Testis (tissue), 3 donors: Measurements from ENCODE around the gene EXOC3. TPM values are rescaled to one million over a fixed set of nuclear protein-coding genes. Genes with fewer than 3 reads are reported as not detected.

ENCODE experiments used
- DNase-seq: peaks from one replicate; pipeline ENCODE4 v3.0.0-alpha.2; 2019
- H3K27ac ChIP-seq, 2 donors: fragments of 200-600 bp; sonication (generic); one replicate each; pipeline ENCODE4 v1.5.1; 2019
- H3K27me3 ChIP-seq: fragments of 200-600 bp; sonication (generic); one replicate; pipeline ENCODE4 v1.5.1; 2019
- H3K36me3 ChIP-seq: fragments of 200-600 bp; sonication (generic); one replicate; pipeline ENCODE4 v1.5.1; 2017; ENCODE audit warnings: low read depth; ENCODE audit errors: missing control alignments
- H3K4me1 ChIP-seq: fragments of 200-600 bp; sonication (generic); one replicate; pipeline ENCODE4 v1.5.1; 2019
- H3K4me3 ChIP-seq, 2 donors: fragments of 200-600 bp; sonication (generic); one replicate each; pipeline ENCODE4 v1.5.1; 2017 to 2019
- H3K9me3 ChIP-seq: fragments of 200-600 bp; sonication (generic); one replicate; pipeline ENCODE4 v1.5.1; 2017
- CTCF ChIP-seq, 3 experiments: fragments of 450-650 bp in 2 of 3; fragments of 200-600 bp in 1 of 3; sonication (generic) in 1 of 3; IDR thresholded peaks; one replicate each; pipeline ENCODE4 v1.5.1; 2016 to 2019; ENCODE audit warnings: antibody characterized with exemption in 3 of 3, mild to moderate bottlenecking in 2 of 3, moderate library complexity in 1 of 3
- POLR2A ChIP-seq: fragments of 450-650 bp; IDR thresholded peaks from one replicate; pipeline ENCODE4 v1.6.1; 2017; ENCODE audit warnings: antibody characterized with exemption, mild to moderate bottlenecking, moderate library complexity
- whole genome bisulfite sequencing, 2 donors: methylation state at CpG; one replicate each; pipeline ENCODE4 v1.1.5; 2018; 5-methylcytosine and 5-hydroxymethylcytosine counted together
- intact Hi-C: fragments of 100-400 bp; cut with DNase I; formaldehyde crosslinking; loops from one replicate; pipeline ENCODE4 v1.15.1; 2023; ENCODE audit warnings: low total_unique reads
- polyA plus RNA-seq: library from polyadenylated mRNA; stranded (reverse); fragments of 350-450 nt; fragmentation: Illumina TruSeq; extraction: RNeasy Lipid Tissue Mini Kit (QIAGEN cat#74804); gene quantifications from one replicate; pipeline ENCODE4 v1.2.3, GENCODE V29; 2014; ENCODE audit warnings: low read depth, low replicate concordance; ENCODE audit not compliant: insufficient read depth
- total RNA-seq, 2 donors: library from RNA; depleted of rRNA; stranded (reverse); fragments of >200 nt; gene quantifications; one replicate each; pipeline ENCODE4 v1.2.3, GENCODE V29; 2016

EXOC3 gene
- total and polyA plus RNA-seq, 3 donors from 2014 or later = 111 to 122 (median 120) TPM

GRCh38 chr5:497871-498509 lies 55.0 kb downstream of the EXOC3 start:
- Histone ChIP-seq H3K9me3 (no peaks in the 10 kb centered on the region), H3K4me3 (no peak overlapping the region), H3K4me1 (no peaks in the 10 kb centered on the region), H3K27me3 (no peaks in the 10 kb centered on the region), H3K27ac (no peak overlapping the region), H3K36me3 (no peaks in the 10 kb centered on the region)
- intact Hi-C loops = no loop called here
- DNase-seq = no peak
- 73 to 84% methylated on average over 40 of the region's 40 CpGs for WGBS, 2 donors
- TF ChIP-seq CTCF (IDR thresholded peaks at IDR 0.05) = no peak
- no peak for TF ChIP-seq POLR2A

GRCh38 chr5:499233-500209 lies 56.5 kb downstream of the EXOC3 start:
- TF ChIP-seq CTCF (IDR thresholded peaks at IDR 0.05) (no peak), POLR2A (no peak)
- H3K4me3 ChIP-seq = no peak overlapping the region
- intact Hi-C loops = no loop called here
- H3K4me1 ChIP-seq = no peaks in the 10 kb centered on the region
- no peaks in the 10 kb centered on the region for H3K27me3 ChIP-seq
- no peak overlapping the region for H3K27ac ChIP-seq
- no peak for DNase-seq
- H3K36me3 ChIP-seq = no peaks in the 10 kb centered on the region
- WGBS, 2 donors = 93 to 94% methylated on average over 26 to 32 of the region's 32 CpGs
- no peaks in the 10 kb centered on the region for H3K9me3 ChIP-seq

GRCh38 chr5:500491-500890 lies 57.5 kb downstream of the EXOC3 start:
- WGBS, 2 donors = 84 to 95% methylated on average over 10 of the region's 10 CpGs
- Histone ChIP-seq H3K4me1 (no peaks in the 10 kb centered on the region), H3K9me3 (no peaks in the 10 kb centered on the region), H3K4me3 (no peak overlapping the region), H3K27ac (no peak overlapping the region), H3K27me3 (no peaks in the 10 kb centered on the region), H3K36me3 (no peaks in the 10 kb centered on the region)
- TF ChIP-seq POLR2A (no peak), CTCF (IDR thresholded peaks at IDR 0.05) (no peak)
- no peak for DNase-seq
- intact Hi-C loops = no loop called here

GRCh38 chr5:501105-501830 lies 58.3 kb downstream of the EXOC3 start:
- Histone ChIP-seq H3K4me1 (no peaks in the 10 kb centered on the region), H3K27me3 (no peaks in the 10 kb centered on the region), H3K4me3 (no peak overlapping the region), H3K27ac (no peak overlapping the region), H3K36me3 (no peaks in the 10 kb centered on the region), H3K9me3 (no peaks in the 10 kb centered on the region)
- intact Hi-C loops = no loop called here
- WGBS, 2 donors = 66 to 76% methylated on average over 12 to 41 of the region's 41 CpGs
- no peak for DNase-seq
- no peak for TF ChIP-seq CTCF (IDR thresholded peaks at IDR 0.05)
- no peak for TF ChIP-seq POLR2A
